ENCODE measurements around the gene CTR9. TPM values are rescaled to one million over a fixed set of nuclear protein-coding genes. Genes with fewer than 3 reads are reported as not detected.

The CTR9 gene
- total and polyA plus RNA-seq, 11 donors, result 9.4 to 28.4 (median 18.7) TPM

DNA sequence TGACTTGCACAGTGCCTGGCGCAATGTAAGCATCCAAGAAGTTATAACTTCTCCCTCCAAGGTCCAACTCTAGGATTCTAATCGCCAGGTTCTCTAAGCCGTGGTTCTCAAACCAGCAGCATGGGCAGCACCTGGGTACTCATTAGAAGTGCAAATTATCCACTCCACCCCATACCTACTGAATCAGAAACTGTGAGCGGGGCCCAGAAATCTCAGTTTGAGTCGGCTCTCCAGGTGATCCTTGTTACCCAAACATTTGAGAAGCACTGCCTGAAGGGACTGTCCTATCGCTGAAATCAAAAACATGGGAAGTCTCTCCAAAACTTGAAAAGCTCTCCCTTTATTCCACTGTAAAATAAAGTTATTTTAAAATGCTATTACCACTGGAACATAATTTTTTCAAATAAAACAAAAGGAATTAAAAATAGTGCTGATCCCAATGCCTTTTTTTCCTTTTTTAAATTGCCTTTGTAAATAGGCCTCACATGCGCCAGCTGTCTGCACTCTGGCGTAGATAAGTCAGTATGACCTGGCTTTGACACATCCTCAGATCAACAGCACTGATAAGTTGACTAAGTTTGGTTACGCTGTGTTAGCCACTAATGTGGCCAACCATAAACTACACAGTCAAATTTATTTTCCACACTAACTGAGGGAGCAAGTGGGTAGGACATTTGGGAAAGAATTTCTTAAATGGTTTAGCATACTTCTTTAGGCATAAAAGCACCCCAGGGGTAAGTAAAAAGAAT lies 8.4 kb upstream of the CTR9 start:
- no peak overlapping the region for H3K27ac ChIP-seq
- no peaks in the 10 kb centered on the region for H3K27me3 ChIP-seq
- WGBS, 4 donors, result 79 to 85% (median 82%) methylated on average over 9 of the region's 9 CpGs
- intact Hi-C loops (cut with DNase I), result no loop called here
- DNase-seq (no peak), ATAC-seq (no peak)
- no peak overlapping the region for H3K4me3 ChIP-seq
- H3K4me1 ChIP-seq, result peaks cover 0 to 15% (median 0%) of the 10 kb centered on the region in 12 donors
- H3K9me3 ChIP-seq, result no peaks in the 10 kb centered on the region
- TF ChIP-seq CTCF (IDR thresholded peaks at IDR 0.05) (no peak), POLR2A (IDR thresholded peaks at IDR 0.05) (no peak)
- no peaks in the 10 kb centered on the region for H3K36me3 ChIP-seq

- 80 to 91% (median 85%) methylated on average over 13 of the region's 13 CpGs for WGBS, 4 donors
- Histone ChIP-seq H3K27me3 (no peaks in the 10 kb centered on the region), H3K9me3 (no peaks in the 10 kb centered on the region), H3K27ac (no peak overlapping the region), H3K36me3 (no peaks in the 10 kb centered on the region), H3K4me1 (peaks cover 0 to 15% (median 0%) of the 10 kb centered on the region in 12 donors), H3K4me3 (peak overlapping the region in 1 of 12 donors; percentile 23)
- TF ChIP-seq CTCF (IDR thresholded peaks at IDR 0.05) (no peak), POLR2A (IDR thresholded peaks at IDR 0.05) (no peak)
- peak in 1 of 5 donors; percentile 62 for DNase-seq
- no peak for ATAC-seq
- intact Hi-C loops (cut with DNase I), result no loop called here
Measured at GRCh38 chr11:10743354-10744000, 7.6 kb upstream of the CTR9 start.

DNA sequence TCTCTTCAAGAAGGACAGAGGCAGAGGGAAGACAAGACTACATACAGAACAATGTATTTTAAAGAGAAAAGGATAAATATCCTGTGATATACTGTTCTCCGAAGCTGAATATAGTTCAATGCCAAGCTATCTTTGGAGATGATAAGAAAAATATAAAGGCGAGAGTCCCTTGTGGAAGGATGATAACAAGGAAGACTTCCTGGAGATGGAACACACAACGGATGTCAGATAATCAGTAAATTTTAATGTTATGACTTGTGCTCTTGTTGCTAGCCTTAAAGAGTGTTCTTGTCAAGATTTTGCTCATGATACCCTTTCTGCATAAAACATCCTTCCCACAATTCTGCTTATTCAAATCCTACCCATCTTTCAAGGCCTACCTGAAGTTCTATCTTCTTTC lies 6.8 kb upstream of the CTR9 start:
- Histone ChIP-seq H3K27ac (no peak overlapping the region), H3K36me3 (no peaks in the 10 kb centered on the region), H3K4me3 (no peak overlapping the region), H3K4me1 (peaks cover 0 to 15% (median 0%) of the 10 kb centered on the region in 12 donors), H3K27me3 (no peaks in the 10 kb centered on the region), H3K9me3 (no peaks in the 10 kb centered on the region)
- ATAC-seq (no peak), DNase-seq (no peak)
- WGBS, 4 donors, result 42 to 62% (median 57%) methylated on average over 3 of the region's 3 CpGs
- TF ChIP-seq CTCF (IDR thresholded peaks at IDR 0.05) (no peak), POLR2A (IDR thresholded peaks at IDR 0.05) (no peak)
- intact Hi-C loops (cut with DNase I), result no loop called here

GRCh38 chr11:10746871-10747270 lies 4.2 kb upstream of the CTR9 start:
- WGBS, 4 donors, result 95 to 97% (median 97%) methylated on average over 2 of the region's 2 CpGs
- DNase-seq (no peak), ATAC-seq (no peak)
- H3K36me3 ChIP-seq, result no peaks in the 10 kb centered on the region
- intact Hi-C loops (cut with DNase I), result no loop called here
- no peaks in the 10 kb centered on the region for H3K27me3 ChIP-seq
- no peaks in the 10 kb centered on the region for H3K9me3 ChIP-seq
- TF ChIP-seq POLR2A (IDR thresholded peaks at IDR 0.05) (no peak), CTCF (IDR thresholded peaks at IDR 0.05) (no peak)
- H3K4me1 ChIP-seq, result peaks cover 0 to 22% (median 2%) of the 10 kb centered on the region in 12 donors
- no peak overlapping the region for H3K4me3 ChIP-seq
- no peak overlapping the region for H3K27ac ChIP-seq

Measured in heart left ventricle (tissue), 16 donors.